H9 (cell line): ENCODE data around the gene RITA1. TPM values are rescaled to one million over a fixed set of nuclear protein-coding genes. Genes with fewer than 3 reads are reported as not detected.

Source experiments
- DNase-seq: peaks from one replicate; pipeline ENCODE4 v3.0.0-alpha.2; 2017
- H2AFZ ChIP-seq: one replicate; pipeline ENCODE4 v1.6.1; 2013; ENCODE audit warnings: mild to moderate bottlenecking, low read length, control low read depth, moderate library complexity
- H2AK5ac ChIP-seq: 2 replicates; pipeline ENCODE4 v1.6.1; 2013; ENCODE audit warnings: low read length, control low read depth, mixed read lengths; ENCODE audit not compliant: insufficient read length
- H2BK120ac ChIP-seq: one replicate; pipeline ENCODE4 v1.6.1; 2013; ENCODE audit warnings: low read depth, mild to moderate bottlenecking, low read length, control low read depth, inconsistent platforms; ENCODE audit not compliant: poor library complexity, severe bottlenecking
- H2BK12ac ChIP-seq: 2 replicates; pipeline ENCODE4 v1.6.1; 2013; ENCODE audit warnings: low read length, control low read depth, mixed read lengths, low read depth; ENCODE audit not compliant: insufficient read length
- H2BK15ac ChIP-seq: 2 replicates; pipeline ENCODE4 v1.6.1; 2013; ENCODE audit warnings: low read depth, low read length, control low read depth
- H2BK20ac ChIP-seq: one replicate; pipeline ENCODE4 v1.6.1; 2013; ENCODE audit warnings: low read depth, mild to moderate bottlenecking, low read length, control low read depth, inconsistent platforms; ENCODE audit not compliant: poor library complexity, severe bottlenecking
- H2BK5ac ChIP-seq: 2 replicates; pipeline ENCODE4 v1.6.1; 2013; ENCODE audit warnings: low read length, control low read depth, mixed read lengths; ENCODE audit not compliant: insufficient read length
- H3K14ac ChIP-seq: 2 replicates; pipeline ENCODE4 v1.6.1; 2013; ENCODE audit warnings: low read length, control low read depth; ENCODE audit not compliant: insufficient read depth
- H3K18ac ChIP-seq: 2 replicates; pipeline ENCODE4 v1.6.1; 2013; ENCODE audit warnings: low read depth, mild to moderate bottlenecking, mixed read lengths, low read length, control low read depth; ENCODE audit not compliant: insufficient read length
- H3K23ac ChIP-seq: 2 replicates; pipeline ENCODE4 v1.6.1; 2013; ENCODE audit warnings: low read length, control low read depth, mixed read lengths, low read depth; ENCODE audit not compliant: insufficient read length
- H3K23me2 ChIP-seq: 2 replicates; pipeline ENCODE4 v1.6.1; 2013; ENCODE audit warnings: low read depth, mild to moderate bottlenecking, mixed read lengths, low read length, control low read depth; ENCODE audit not compliant: insufficient read length, poor library complexity, severe bottlenecking
- H3K27ac ChIP-seq: 2 replicates; pipeline ENCODE4 v1.5.1; 2013; ENCODE audit warnings: low read length, control low read depth, mixed read lengths, low read depth; ENCODE audit not compliant: insufficient read length
- H3K27me3 ChIP-seq: 2 replicates; pipeline ENCODE4 v1.6.1; 2013; ENCODE audit warnings: low read length, control low read depth, inconsistent platforms; ENCODE audit not compliant: insufficient read depth
- H3K4ac ChIP-seq: 2 replicates; pipeline ENCODE4 v1.6.1; 2013; ENCODE audit warnings: low read depth, mild to moderate bottlenecking, control low read depth, inconsistent platforms, low read length, moderate library complexity
- H3K4me1 ChIP-seq: 2 replicates; pipeline ENCODE4 v1.6.1; 2013; ENCODE audit warnings: low read length, control low read depth, inconsistent platforms; ENCODE audit not compliant: insufficient read depth
- H3K4me2 ChIP-seq: 2 replicates; pipeline ENCODE4 v1.6.1; 2013; ENCODE audit warnings: low read length, control low read depth, mixed read lengths; ENCODE audit not compliant: insufficient read length, insufficient read depth
- H3K56ac ChIP-seq: 2 replicates; pipeline ENCODE4 v1.6.1; 2013; ENCODE audit warnings: low read depth, mild to moderate bottlenecking, mixed read lengths, low read length, control low read depth; ENCODE audit not compliant: insufficient read length
- H3K79me1 ChIP-seq: 2 replicates; pipeline ENCODE4 v1.6.1; 2013; ENCODE audit warnings: low read depth, mild to moderate bottlenecking, moderate library complexity, low read length, control low read depth, inconsistent platforms; ENCODE audit not compliant: insufficient read depth, poor library complexity, severe bottlenecking
- H3K79me2 ChIP-seq: 2 replicates; pipeline ENCODE4 v1.6.1; 2013; ENCODE audit warnings: low read length, control low read depth, inconsistent platforms; ENCODE audit not compliant: insufficient read depth
- H3K9ac ChIP-seq: 2 replicates; pipeline ENCODE4 v1.6.1; 2013; ENCODE audit warnings: low read length, control low read depth, mixed read lengths; ENCODE audit not compliant: insufficient read length; ENCODE audit errors: extremely low read depth
- H3K9me3 ChIP-seq: one replicate; pipeline ENCODE4 v1.6.1; 2013; ENCODE audit warnings: low read depth, low read length, inconsistent platforms; ENCODE audit not compliant: control insufficient read depth
- H3T11ph ChIP-seq: one replicate; pipeline ENCODE4 v1.6.1; 2013; ENCODE audit warnings: mild to moderate bottlenecking, low read length, control low read depth, inconsistent platforms
- H4K20me1 ChIP-seq: one replicate; pipeline ENCODE4 v1.6.1; 2013; ENCODE audit not compliant: control insufficient read depth, insufficient read length, insufficient read depth
- H4K5ac ChIP-seq: 2 replicates; pipeline ENCODE4 v1.6.1; 2013; ENCODE audit warnings: low read depth, mild to moderate bottlenecking, mixed read lengths, low read length, control low read depth; ENCODE audit not compliant: insufficient read length
- H4K8ac ChIP-seq: replicated peaks from 2 replicates; pipeline ENCODE4 v1.6.1; 2013; ENCODE audit warnings: low read length, control low read depth, mixed read lengths, low read depth; ENCODE audit not compliant: insufficient read length
- H4K91ac ChIP-seq: 2 replicates; pipeline ENCODE4 v1.6.1; 2013; ENCODE audit warnings: low read depth, mild to moderate bottlenecking, moderate library complexity, mixed read lengths, low read length, control low read depth; ENCODE audit not compliant: insufficient read length
- H3K27ac Mint-ChIP-seq, 3 experiments: 2 replicates in 2 of 3; 3 replicates in 1 of 3; pipeline ENCODE4 v1.8.0; 2020 to 2021; ENCODE audit warnings: mixed read lengths in 3 of 3, mild to moderate bottlenecking in 1 of 3, moderate library complexity in 1 of 3
- H3K27me3 Mint-ChIP-seq: 2 replicates; pipeline ENCODE4 v1.8.0; 2021; ENCODE audit warnings: low read depth, mild to moderate bottlenecking, moderate library complexity, mixed read lengths
- H3K36me3 Mint-ChIP-seq, 3 experiments: 2 replicates in 2 of 3; 3 replicates in 1 of 3; pipeline ENCODE4 v1.8.0; 2020 to 2021; ENCODE audit warnings: low read depth in 3 of 3, mixed read lengths in 3 of 3; ENCODE audit not compliant: insufficient read depth in 1 of 3
- H3K4me1 Mint-ChIP-seq, 2 experiments: 2 replicates each; pipeline ENCODE4 v1.8.0; 2020; ENCODE audit warnings: mixed read lengths in 2 of 2
- H3K4me3 Mint-ChIP-seq, 2 experiments: 2 replicates in 1 of 2; 3 replicates in 1 of 2; pipeline ENCODE4 v1.8.0; 2020 to 2021; ENCODE audit warnings: mild to moderate bottlenecking in 2 of 2, mixed read lengths in 2 of 2, moderate library complexity in 1 of 2
- H3K9me3 Mint-ChIP-seq, 2 experiments: 2 replicates in 1 of 2; 3 replicates in 1 of 2; pipeline ENCODE4 v1.8.0; 2020; ENCODE audit warnings: mild to moderate bottlenecking in 2 of 2, mixed read lengths in 2 of 2, moderate library complexity in 1 of 2
- CTCF ChIP-seq: fragments of 200-600 bp; sonication (generic); conservative IDR thresholded peaks from 3 replicates; pipeline ENCODE4 v1.8.0; 2021; ENCODE audit warnings: antibody characterized with exemption, mild to moderate bottlenecking
- WGBS: extraction: QIAGEN DNeasy Blood & Tissue Kit; methylation state at CpG from one replicate; pipeline ENCODE4 v1.1.7; 2013; ENCODE audit warnings: missing lambda C conversion rate, low lambda C conversion rate, mixed read lengths; ENCODE audit not compliant: insufficient read length; ENCODE audit errors: extremely low coverage; 5-methylcytosine and 5-hydroxymethylcytosine counted together
- total RNA-seq: library from RNA; stranded (reverse); gene quantifications from 2 replicates; pipeline ENCODE4 v1.2.1, GENCODE V29; 2021

Gene RITA1
- total RNA-seq, 1 experiment from 2014 or later, result 26.1 TPM

- Histone ChIP-seq H3K14ac (no peak overlapping the region), H3K18ac (no peak overlapping the region), H3K4ac (no peak overlapping the region), H4K8ac (no peak overlapping the region), H2BK15ac (no peak overlapping the region), H4K91ac (no peak overlapping the region), H4K5ac (no peak overlapping the region), H3K9me3 (no peaks in the 10 kb centered on the region), H4K20me1 (no peaks in the 10 kb centered on the region), H3K4me1 (peaks cover 6% of the 10 kb centered on the region; the same call in 1 of the 2 replicates), H3K27ac (no peak overlapping the region), H3K9ac (no peak overlapping the region), H2AK5ac (no peak overlapping the region), H3K56ac (no peak overlapping the region), H2BK5ac (no peak overlapping the region), H2BK120ac (no peak overlapping the region), H3K23me2 (no peaks in the 10 kb centered on the region), H2BK12ac (no peak overlapping the region), H3K79me1 (no peaks in the 10 kb centered on the region), H3K23ac (no peak overlapping the region), H2BK20ac (no peak overlapping the region), H3K4me2 (no peak overlapping the region), H3K27me3 (no peaks in the 10 kb centered on the region), H2AFZ (no peak overlapping the region), H3T11ph (no peak overlapping the region), H3K79me2 (no peaks in the 10 kb centered on the region)
- DNase-seq, result no peak
- peaks cover 29 to 38% (median 29%) of the 10 kb centered on the region in 3 experiments for H3K36me3 Mint-ChIP-seq
- peaks cover 0 to 3% of the 10 kb centered on the region in 2 experiments; a peak in 2 of 5 replicates for H3K9me3 Mint-ChIP-seq
- peak overlapping the region in 1 of 3 experiments; percentile 93; a peak in 1 of 7 replicates for H3K27ac Mint-ChIP-seq
- no peaks in the 10 kb centered on the region for H3K27me3 Mint-ChIP-seq
- peaks cover 30% of the 10 kb centered on the region in 2 experiments for H3K4me1 Mint-ChIP-seq
- WGBS, result no CpG with 5 or more reads among the region's 15 CpGs
- no peak for TF ChIP-seq CTCF
- no peak overlapping the region for H3K4me3 Mint-ChIP-seq
These were observed 45.1 kb downstream of the RITA1 start for GRCh38 chr12:113230315-113231234.
